Stomach (tissue), 4 donors: ENCODE data around the gene SEL1L.

Source experiments
- CTCF ChIP-seq, 7 experiments: fragments of 450-650 bp in 4 of 7; fragments of 200-600 bp in 3 of 7; sonication (generic) in 3 of 7; IDR thresholded peaks; one replicate each; pipeline ENCODE4 v1.5.1; 2016 to 2019; ENCODE audit warnings: antibody characterized with exemption in 7 of 7, control low read depth in 2 of 7, mild to moderate bottlenecking in 1 of 7
- EP300 ChIP-seq: sonication (generic); formaldehyde crosslinking; IDR thresholded peaks from one replicate; pipeline ENCODE4 v1.6.1; 2017; ENCODE audit warnings: antibody characterized with exemption
- POLR2A ChIP-seq, 4 donors: fragments of 450-650 bp; IDR thresholded peaks; one replicate each; pipeline ENCODE4 v1.6.1; 2016; ENCODE audit warnings: antibody characterized with exemption in 4 of 4, control low read depth in 2 of 4, mild to moderate bottlenecking in 1 of 4, moderate library complexity in 1 of 4
- POLR2AphosphoS5 ChIP-seq, 3 donors: sonication (generic); formaldehyde crosslinking; IDR thresholded peaks; one replicate each; pipeline ENCODE4 v1.6.1; 2016; ENCODE audit warnings: antibody characterized with exemption in 3 of 3

DNA sequence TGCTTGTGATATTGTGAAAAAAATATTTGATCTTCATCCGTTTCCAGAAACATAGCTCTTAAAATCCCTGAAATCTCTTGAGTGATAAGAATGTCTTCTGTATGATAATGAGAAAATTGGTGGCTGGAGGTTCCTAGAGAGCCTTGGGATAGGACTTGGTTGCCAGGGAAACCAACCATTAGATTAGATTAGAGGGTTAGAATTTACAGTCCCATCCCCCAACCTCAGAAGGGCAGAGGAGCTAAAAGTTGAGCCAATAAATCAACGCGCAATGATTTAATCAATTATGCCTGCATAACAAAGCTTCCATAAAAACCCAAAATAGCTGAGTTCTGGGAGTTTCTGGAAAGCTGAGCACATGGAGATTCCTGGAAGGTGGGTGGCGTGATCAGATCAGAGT lies 10.6 kb downstream of the SEL1L start:
- TF ChIP-seq POLR2A (IDR thresholded peaks at IDR 0.05) (no peak), CTCF (IDR thresholded peaks at IDR 0.05) (no peak), EP300 (no peak), POLR2AphosphoS5 (IDR thresholded peaks at IDR 0.05) (no peak)
